Ramos (cell line): ENCODE results near the gene LSAMP.
"Not testable (repeated sequence)": the region's sequence is repeated elsewhere in the genome, so short reads cannot be mapped to it uniquely, and the experiment has no call there.

ENCODE experiments used
- in situ Hi-C: fragments of 300-500 bp; cut with MboI; formaldehyde crosslinking; loops from one replicate; pipeline ENCODE4 v1.14.3; 2022; ENCODE audit warnings: low sequenced_read_pairs; ENCODE audit not compliant: unreplicated experiment

Gene LSAMP

GRCh38 chr3:115876876-115877614 lies 568.2 kb downstream of the LSAMP start:
- in situ Hi-C loops: no loop called here

DNA sequence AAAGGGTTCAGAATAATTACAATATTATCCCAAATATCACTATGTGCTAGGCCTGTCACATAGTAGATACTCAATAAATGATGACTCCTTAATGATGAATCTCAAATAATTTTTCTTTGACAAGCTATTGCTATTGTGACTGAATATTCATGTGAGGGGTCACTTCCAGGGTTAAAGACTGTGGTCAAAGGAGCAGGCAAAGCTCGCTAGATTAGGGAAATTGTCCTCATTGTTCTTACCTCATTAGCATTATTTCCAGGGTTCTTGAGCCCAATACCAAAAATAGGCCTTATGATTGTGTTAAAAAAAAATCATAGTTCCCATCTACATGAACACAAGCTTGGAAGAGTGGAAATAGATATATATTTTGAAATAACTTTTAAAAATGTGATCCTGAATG lies 569.8 kb downstream of the LSAMP start:
- in situ Hi-C loops: no loop called here

DNA sequence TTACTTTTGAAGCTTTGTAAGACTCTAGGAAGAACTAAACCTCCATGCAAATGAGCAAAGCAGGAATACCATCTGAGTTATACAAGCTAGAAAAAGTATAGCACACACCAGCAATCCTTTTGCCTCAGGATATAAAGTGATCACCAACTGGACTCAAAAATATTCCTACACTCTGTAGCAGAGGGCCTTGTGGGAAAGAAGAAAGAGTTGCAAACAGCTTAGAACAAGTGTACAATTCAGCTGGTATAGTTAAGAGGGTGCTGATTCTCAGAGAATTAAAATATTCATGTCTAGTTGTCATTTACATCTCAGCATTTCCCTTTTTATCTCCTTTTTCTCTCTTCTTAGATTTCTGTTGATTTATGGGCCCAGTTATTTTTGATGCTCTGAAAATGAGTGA lies 573.6 kb downstream of the LSAMP start:
- in situ Hi-C loops: no loop called here

GRCh38 chr3:115864911-115865310 lies 580.4 kb downstream of the LSAMP start:
- in situ Hi-C loops: no loop called here

DNA sequence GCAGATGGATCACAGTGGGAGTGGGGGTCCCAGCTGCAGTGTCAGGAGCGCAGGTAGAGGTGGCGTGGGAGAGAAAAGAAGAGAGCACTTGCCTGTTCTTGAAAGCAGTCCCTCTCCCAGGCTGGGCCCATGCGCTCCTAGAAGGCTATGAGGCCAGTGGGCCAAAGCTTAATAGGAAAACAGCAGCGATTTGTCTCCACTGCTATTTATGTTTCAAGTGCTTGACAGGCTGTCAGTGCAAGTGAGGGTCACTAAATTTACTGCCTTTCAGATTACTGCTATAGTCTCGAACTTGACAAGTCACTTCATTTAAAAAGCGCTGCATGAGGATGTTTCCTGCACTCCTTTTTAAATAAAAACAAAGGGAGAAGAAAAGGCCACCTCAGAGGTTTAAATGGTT lies 582.4 kb downstream of the LSAMP start:
- in situ Hi-C loops: no loop called here

DNA sequence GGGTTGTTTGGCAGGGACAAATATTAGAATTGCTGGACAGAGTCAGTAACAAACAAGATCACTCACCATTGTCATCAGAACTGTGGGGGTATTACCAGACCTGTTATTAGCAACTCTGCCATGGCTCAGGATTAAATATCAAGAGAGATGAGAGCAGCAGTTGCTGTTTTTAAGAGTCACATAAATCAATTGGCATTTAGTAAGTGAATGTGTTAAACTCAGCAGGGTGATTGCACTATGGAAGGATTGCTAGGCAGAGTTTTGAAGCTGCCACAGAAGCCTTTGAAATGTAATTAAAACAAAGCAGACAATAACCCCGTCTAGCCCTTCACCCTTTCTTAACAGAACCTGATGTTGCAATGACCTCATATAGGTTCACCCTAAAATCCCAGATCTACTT lies 583.2 kb downstream of the LSAMP start:
- in situ Hi-C loops: no loop called here

GRCh38 chr3:115861166-115861733 lies 584.0 kb downstream of the LSAMP start:
- in situ Hi-C loops: no loop called here

- in situ Hi-C loops: no loop called here
These were observed 584.5 kb downstream of the LSAMP start for GRCh38 chr3:115860766-115861165.

- in situ Hi-C loops: no loop called here
These were observed 586.1 kb downstream of the LSAMP start for GRCh38 chr3:115859002-115859807.

- in situ Hi-C loops: no loop called here
These were observed 587.7 kb downstream of the LSAMP start for GRCh38 chr3:115857518-115858136.

DNA sequence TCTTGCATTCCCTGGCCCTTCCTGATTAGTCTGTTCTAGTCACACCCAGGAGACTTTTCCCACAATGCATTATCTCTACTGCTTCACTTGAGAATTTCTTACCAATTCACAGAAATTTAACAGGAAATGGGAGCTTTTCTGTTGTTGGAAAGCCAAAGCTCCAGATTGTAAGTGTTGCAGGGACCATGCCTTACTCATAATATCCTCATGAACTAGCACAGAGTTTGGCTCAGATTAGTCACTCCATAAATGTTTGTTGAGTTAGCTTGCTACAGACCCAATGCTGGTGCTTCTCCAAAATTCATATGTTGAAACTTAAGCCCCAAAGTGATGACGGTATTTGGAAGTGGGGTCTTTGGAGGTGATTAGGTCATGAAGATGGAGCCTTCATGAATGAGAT lies 589.4 kb downstream of the LSAMP start:
- in situ Hi-C loops: no loop called here

DNA sequence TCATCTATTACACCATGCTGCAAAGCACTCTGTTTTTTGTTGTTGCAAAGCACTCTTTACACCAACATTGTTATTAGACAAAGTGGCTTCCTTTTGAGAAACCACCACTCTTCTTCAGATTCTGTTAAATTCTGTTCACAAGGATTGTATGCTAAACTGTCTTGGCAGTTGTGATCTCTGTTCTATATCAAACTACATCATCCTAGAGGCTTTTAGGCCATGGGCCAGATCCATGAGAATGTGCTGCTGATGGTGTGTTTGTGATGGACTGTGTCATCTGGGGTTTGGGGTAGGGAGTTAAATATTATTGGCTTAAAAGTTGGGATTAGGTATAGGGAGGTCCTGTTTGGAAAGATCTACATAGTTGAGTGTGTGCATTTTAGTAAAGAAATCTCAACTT lies 592.2 kb downstream of the LSAMP start:
- in situ Hi-C loops: no loop called here

DNA sequence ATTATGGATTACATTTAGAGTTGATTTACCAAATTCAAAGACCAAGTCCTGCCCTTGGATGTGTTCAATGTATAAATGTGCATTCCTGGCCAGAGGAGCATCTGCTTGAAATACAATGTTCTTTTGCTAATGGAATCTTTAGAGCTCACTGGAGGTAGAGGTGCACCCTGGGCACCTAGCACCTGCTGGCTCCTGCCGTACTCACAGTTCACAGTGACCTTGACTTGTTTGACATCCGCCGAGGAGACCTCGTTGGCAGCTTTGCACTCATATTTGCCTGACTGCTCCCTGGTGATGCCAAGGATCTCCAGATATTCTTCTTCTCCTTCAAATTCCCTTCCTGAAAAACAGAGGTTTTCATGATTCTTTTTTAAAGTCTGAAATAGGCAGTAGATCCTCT lies 593.0 kb downstream of the LSAMP start:
- in situ Hi-C loops: no loop called here

DNA sequence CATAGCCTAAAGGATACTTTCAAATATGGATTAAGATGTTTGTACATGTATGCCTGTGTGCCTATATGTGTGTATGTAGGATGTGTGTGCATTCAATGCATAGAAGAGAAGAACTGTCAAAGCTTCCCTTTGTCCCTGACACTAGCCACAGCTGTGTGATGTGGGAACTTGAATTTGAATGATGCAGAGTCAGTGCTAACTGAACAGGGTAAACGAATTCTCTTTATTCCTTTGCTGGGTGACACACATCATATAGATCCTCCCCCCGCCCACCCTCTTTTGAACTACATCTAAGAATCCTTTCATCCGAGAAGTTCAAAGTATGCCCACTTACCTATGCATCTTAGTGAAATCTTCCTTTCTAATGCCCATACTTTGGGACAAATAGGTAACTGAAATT lies 593.7 kb downstream of the LSAMP start:
- in situ Hi-C loops: no loop called here

- in situ Hi-C loops: no loop called here
These were observed 596.6 kb downstream of the LSAMP start for GRCh38 chr3:115848641-115849040.

- in situ Hi-C loops: no loop called here
These were observed 599.3 kb downstream of the LSAMP start for GRCh38 chr3:115845986-115846385.

DNA sequence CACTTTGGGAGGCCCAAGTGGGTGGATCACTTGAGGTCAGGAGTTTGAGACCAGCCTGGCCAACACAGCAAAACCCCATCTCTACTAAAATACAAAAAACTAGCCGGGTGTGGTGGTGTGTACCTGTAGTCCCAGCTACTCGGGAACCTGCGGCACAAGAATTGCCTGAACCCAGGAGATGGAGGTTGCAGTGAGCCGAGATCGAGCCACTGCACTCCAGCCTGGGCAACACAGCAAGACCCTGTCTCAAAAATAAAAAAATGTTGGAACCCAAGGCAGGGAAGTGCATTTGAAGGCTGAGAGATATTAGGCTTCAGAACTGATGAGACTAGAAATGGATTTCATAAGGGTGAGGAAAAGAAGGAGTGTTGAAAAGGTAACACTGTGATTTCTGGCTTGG lies 600.6 kb downstream of the LSAMP start:
- in situ Hi-C loops: not testable (repeated sequence)

DNA sequence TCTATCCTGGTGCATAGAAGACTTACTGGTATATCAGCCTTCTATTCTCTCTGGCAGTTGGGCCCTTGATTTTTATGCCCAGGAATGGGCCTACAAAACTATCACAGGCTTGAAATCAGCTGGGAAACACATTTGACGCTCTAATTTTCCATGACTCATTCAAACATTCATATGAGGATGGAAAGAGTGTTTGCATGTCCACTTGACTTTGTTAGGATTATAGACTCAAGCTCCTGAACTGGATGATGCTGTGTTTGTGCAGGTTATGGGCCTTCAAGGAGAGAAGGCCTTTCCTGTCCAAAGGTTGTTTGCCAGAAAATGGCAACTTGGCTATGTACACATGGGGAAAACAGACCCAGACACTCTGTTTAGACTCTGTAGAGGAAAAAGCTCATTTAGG lies 602.1 kb downstream of the LSAMP start:
- in situ Hi-C loops: no loop called here

DNA sequence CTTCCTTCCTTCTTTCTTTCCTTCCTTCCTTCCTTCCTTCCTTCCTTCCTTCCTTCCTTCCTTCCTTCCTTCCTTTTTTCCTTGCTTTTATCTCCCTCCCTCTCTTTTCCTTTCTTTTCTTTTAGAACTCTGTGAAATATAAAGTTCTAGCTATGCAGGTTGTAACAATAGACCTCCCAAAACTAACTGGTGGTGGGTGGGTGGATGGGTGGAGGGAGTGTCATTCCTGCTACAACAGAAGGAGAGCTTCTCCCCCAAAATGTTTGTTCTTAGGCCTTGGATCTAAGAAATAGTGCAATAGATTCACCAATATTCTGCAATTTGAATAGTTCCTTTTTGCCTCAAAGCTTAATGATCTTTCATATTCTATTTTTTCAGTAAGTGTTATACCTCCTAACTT lies 606.0 kb downstream of the LSAMP start:
- in situ Hi-C loops: no loop called here

- in situ Hi-C loops: no loop called here
These were observed 606.5 kb downstream of the LSAMP start for GRCh38 chr3:115838786-115839185.

GRCh38 chr3:115836944-115837343 lies 608.3 kb downstream of the LSAMP start:
- in situ Hi-C loops: no loop called here
